Measurements from ENCODE around the gene CCDC122.

GRCh38 chr13:43905435-43906031 is 26.0 kb upstream of the CCDC122 start:
- peak; percentile 47 for TF ChIP-seq CTCF (IDR thresholded peaks at IDR 0.05; ENCODE audit: low read length)
- TF ChIP-seq EZH2 (optimal IDR thresholded peaks at IDR 0.05; ENCODE audit: low read depth, low read length), result no peak

All from MM.1S (cell line).